ENCODE measurements around the gene PRELID1. TPM values are rescaled to one million over a fixed set of nuclear protein-coding genes. Genes with fewer than 3 reads are reported as not detected.

Gene PRELID1
- total RNA-seq, 1 donor from 2014 or later, result 196 TPM

DNA sequence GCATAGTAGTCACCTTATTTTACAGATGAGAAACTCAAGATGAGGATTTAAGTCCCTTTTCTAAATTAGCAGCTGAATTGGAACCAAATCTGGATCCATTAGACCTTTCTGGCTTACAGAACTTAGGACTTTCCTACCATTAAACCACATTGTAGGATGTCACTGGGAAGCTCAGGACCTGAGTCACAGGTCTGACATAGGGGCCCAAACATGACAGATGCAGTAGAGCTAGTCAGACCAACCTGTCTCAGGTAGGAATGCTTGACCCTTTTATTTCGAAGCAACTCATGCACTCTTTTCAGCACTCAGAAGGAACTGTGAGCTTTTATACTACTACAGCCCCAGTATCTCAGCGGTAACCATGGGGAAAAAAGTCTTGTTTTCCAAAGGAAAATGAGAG is 2.6 kb upstream of the PRELID1 start:
- peak overlapping the region; percentile 23 for H3K27ac ChIP-seq (ENCODE audit: low read depth, low read length)
- H3K4me1 Mint-ChIP-seq (ENCODE audit: low read depth, unreplicated experiment), result peaks cover 30% of the 10 kb centered on the region
- H3K4me3 Mint-ChIP-seq (ENCODE audit: unreplicated experiment), result peak overlapping the region; percentile 58
- no peaks in the 10 kb centered on the region for H3K9me3 Mint-ChIP-seq (ENCODE audit: unreplicated experiment)
- no peaks in the 10 kb centered on the region for H3K9me3 ChIP-seq (ENCODE audit: insufficient read depth, low read depth, low read length)
- H3K27me3 ChIP-seq (ENCODE audit: insufficient read depth, low read length), result no peaks in the 10 kb centered on the region
- H2AFZ ChIP-seq (ENCODE audit: low read depth, low read length), result no peak overlapping the region
- peaks cover 24% of the 10 kb centered on the region for H3K36me3 ChIP-seq (ENCODE audit: insufficient read depth, low read length)
- no peak for FAIRE-seq
- TF ChIP-seq EZH2 (IDR thresholded peaks at IDR 0.05; ENCODE audit: insufficient read depth, low read length), result no peak
- TF ChIP-seq, protein P1, sequence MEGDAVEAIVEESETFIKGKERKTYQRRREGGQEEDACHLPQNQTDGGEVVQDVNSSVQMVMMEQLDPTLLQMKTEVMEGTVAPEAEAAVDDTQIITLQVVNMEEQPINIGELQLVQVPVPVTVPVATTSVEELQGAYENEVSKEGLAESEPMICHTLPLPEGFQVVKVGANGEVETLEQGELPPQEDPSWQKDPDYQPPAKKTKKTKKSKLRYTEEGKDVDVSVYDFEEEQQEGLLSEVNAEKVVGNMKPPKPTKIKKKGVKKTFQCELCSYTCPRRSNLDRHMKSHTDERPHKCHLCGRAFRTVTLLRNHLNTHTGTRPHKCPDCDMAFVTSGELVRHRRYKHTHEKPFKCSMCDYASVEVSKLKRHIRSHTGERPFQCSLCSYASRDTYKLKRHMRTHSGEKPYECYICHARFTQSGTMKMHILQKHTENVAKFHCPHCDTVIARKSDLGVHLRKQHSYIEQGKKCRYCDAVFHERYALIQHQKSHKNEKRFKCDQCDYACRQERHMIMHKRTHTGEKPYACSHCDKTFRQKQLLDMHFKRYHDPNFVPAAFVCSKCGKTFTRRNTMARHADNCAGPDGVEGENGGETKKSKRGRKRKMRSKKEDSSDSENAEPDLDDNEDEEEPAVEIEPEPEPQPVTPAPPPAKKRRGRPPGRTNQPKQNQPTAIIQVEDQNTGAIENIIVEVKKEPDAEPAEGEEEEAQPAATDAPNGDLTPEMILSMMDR (IDR thresholded peaks at IDR 0.05; ENCODE audit: insufficient read depth, low read depth, low read length), result no peak
- peaks cover 29% of the 10 kb centered on the region for H3K36me3 Mint-ChIP-seq (ENCODE audit: low read depth, unreplicated experiment)
- no peak overlapping the region for H3K4me2 ChIP-seq (ENCODE audit: low read length)
- H3K79me2 ChIP-seq (ENCODE audit: insufficient read depth, low read length), result peaks cover 51% of the 10 kb centered on the region
- H3K27ac Mint-ChIP-seq (ENCODE audit: unreplicated experiment), result peak overlapping the region; percentile 96
- H3K4me3 ChIP-seq (ENCODE audit: insufficient read depth, low read depth, low read length), result no peak overlapping the region
- DNase-seq (ENCODE audit: low read depth), result no peak
- H3K4me1 ChIP-seq (ENCODE audit: insufficient read depth, low read length), result peaks cover 39% of the 10 kb centered on the region
- H3K27me3 Mint-ChIP-seq (ENCODE audit: low read depth, unreplicated experiment), result no peaks in the 10 kb centered on the region
- H4K20me1 ChIP-seq (ENCODE audit: insufficient read depth, low read length), result peaks cover 61% of the 10 kb centered on the region
- no peak overlapping the region for H3K9ac ChIP-seq (ENCODE audit: low read length)

DNA sequence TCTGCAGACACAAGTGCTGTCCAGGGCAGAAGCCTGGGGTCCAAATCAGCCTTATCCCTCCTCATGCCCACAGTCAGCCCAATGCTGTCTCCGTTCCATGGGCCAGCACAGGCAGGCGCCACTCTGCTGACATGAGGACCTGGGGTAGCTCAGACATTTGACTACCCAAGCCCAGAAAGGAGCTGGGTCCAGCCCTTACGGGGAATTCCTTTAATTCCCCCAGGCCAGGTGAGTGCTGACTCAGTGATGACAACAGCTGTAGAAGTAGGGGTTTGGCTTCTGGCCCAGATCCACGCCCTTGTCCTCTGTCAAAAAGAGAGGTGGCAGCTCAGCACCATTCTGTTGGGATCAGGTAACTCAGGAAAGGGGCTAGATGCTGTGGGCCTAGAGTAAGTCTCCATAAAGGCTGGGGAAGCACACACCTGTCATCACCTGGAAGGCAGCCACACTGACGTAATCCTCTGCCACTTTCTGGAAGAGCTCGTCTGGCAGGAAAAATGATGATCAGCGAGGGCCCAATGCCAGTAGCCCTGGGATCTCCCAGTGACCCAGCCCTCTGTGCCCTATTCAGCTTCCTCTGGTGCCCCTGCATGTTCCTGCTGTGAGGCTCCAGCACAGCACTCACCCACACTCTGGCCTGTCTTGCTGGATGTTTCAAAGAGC is 2.0 kb upstream of the PRELID1 start:
- Histone ChIP-seq H4K20me1 (ENCODE audit: insufficient read depth, low read length) (peaks cover 61% of the 10 kb centered on the region), H3K4me2 (ENCODE audit: low read length) (peak overlapping the region; percentile 92), H2AFZ (ENCODE audit: low read depth, low read length) (no peak overlapping the region), H3K27me3 (ENCODE audit: insufficient read depth, low read length) (no peaks in the 10 kb centered on the region), H3K4me3 (ENCODE audit: insufficient read depth, low read depth, low read length) (no peak overlapping the region), H3K4me1 (ENCODE audit: insufficient read depth, low read length) (peaks cover 39% of the 10 kb centered on the region), H3K9me3 (ENCODE audit: insufficient read depth, low read depth, low read length) (no peaks in the 10 kb centered on the region), H3K9ac (ENCODE audit: low read length) (peak overlapping the region; percentile 100), H3K79me2 (ENCODE audit: insufficient read depth, low read length) (peaks cover 56% of the 10 kb centered on the region), H3K27ac (ENCODE audit: low read depth, low read length) (no peak overlapping the region), H3K36me3 (ENCODE audit: insufficient read depth, low read length) (peaks cover 24% of the 10 kb centered on the region)
- Mint-ChIP-seq H3K4me1 (ENCODE audit: low read depth, unreplicated experiment) (peaks cover 33% of the 10 kb centered on the region), H3K9me3 (ENCODE audit: unreplicated experiment) (no peaks in the 10 kb centered on the region), H3K27ac (ENCODE audit: unreplicated experiment) (no peak overlapping the region), H3K27me3 (ENCODE audit: low read depth, unreplicated experiment) (no peaks in the 10 kb centered on the region), H3K4me3 (ENCODE audit: unreplicated experiment) (peak overlapping the region; percentile 93), H3K36me3 (ENCODE audit: low read depth, unreplicated experiment) (peaks cover 36% of the 10 kb centered on the region)
- no peak for DNase-seq (ENCODE audit: low read depth)
- TF ChIP-seq, protein P1 (IDR thresholded peaks at IDR 0.05; ENCODE audit: insufficient read depth, low read depth, low read length), result no peak
- no peak for TF ChIP-seq EZH2 (IDR thresholded peaks at IDR 0.05; ENCODE audit: insufficient read depth, low read length)
- FAIRE-seq, result no peak

Data from astrocyte (in vitro differentiated cells and primary cell).